K562 (cell line): ENCODE measurements around the gene PGGHG. TPM values are rescaled to one million over a fixed set of nuclear protein-coding genes. Genes with fewer than 3 reads are reported as not detected.
A peak's percentile ranks its signal among the peaks of the same experiment; 100 is the strongest.

Experiments used
- BRCA1 ChIP-seq, 2 experiments: fragments of 450-650 bp in 1 of 2; sonication (generic) in 1 of 2; formaldehyde crosslinking in 1 of 2; IDR thresholded peaks; 2 replicates each; pipeline versions ENCODE4 v1.5.0 to v1.6.1; 2017 to 2020; ENCODE audit warnings: mild to moderate bottlenecking in 1 of 2, missing genetic modification reagents in 1 of 2
- CHD2 ChIP-seq: IDR thresholded peaks from 2 replicates; pipeline ENCODE4 v1.6.1; 2011; ENCODE audit warnings: low read depth, low read length
- CTBP1 ChIP-seq: fragments of 450-650 bp; IDR thresholded peaks from 2 replicates; pipeline ENCODE4 v1.6.1; 2016; ENCODE audit warnings: borderline replicate concordance
- ETV5 ChIP-seq: sonication (generic); formaldehyde crosslinking; IDR thresholded peaks from 2 replicates; pipeline ENCODE4 v1.4.0; 2020; ENCODE audit warnings: low read depth, mild to moderate bottlenecking, missing genetic modification reagents
- POLR2AphosphoS5 ChIP-seq: IDR thresholded peaks from 2 replicates; pipeline ENCODE4 v1.6.1; 2011; ENCODE audit warnings: mild to moderate bottlenecking, low read depth, low read length, moderate library complexity; ENCODE audit not compliant: control insufficient read depth, insufficient read depth
- RBFOX2 ChIP-seq: fragments of 200-400 bp; formaldehyde crosslinking; IDR thresholded peaks from 2 replicates; pipeline ENCODE4 v1.6.1; 2017; ENCODE audit warnings: low read depth, mild to moderate bottlenecking, low read length, moderate library complexity
- ZNF551 ChIP-seq: fragments of 250-450 bp; sonication (Bioruptor Pico); IDR thresholded peaks from 2 replicates; pipeline ENCODE4 v1.5.0; 2021; ENCODE audit warnings: mild to moderate bottlenecking, moderate library complexity
- ZSCAN32 ChIP-seq: fragments of 450-650 bp; formaldehyde crosslinking; IDR thresholded peaks from 2 replicates; pipeline ENCODE4 v1.4.0; 2020; ENCODE audit warnings: mild to moderate bottlenecking, moderate library complexity
- polyA plus RNA-seq, 8 experiments: library from polyadenylated mRNA; depleted of rRNA in 4 of 8; stranded (reverse) in 5 of 8; unstranded in 3 of 8; fragments of >200 nt; fragmentation: Nextera tagmentation in 2 of 8; fragmentation: Illumina TruSeq in 1 of 8; extraction: Ambion mirVana in 2 of 8; extraction: Trizol in 1 of 8; gene quantifications; 2 replicates each; pipeline versions ENCODE4 v1.2.1 to v1.2.3, GENCODE V29; 2011 to 2014; ENCODE audit warnings: inconsistent platforms in 1 of 8, missing spikeins in 1 of 8
- total RNA-seq, 7 experiments: library from RNA; depleted of rRNA in 6 of 7; stranded (reverse); fragments of >200 nt in 6 of 7; fragmentation: Illumina TruSeq in 2 of 7; extraction: Trizol in 2 of 7; gene quantifications; 2 replicates each; pipeline versions ENCODE4 v1.2.1 to v1.2.3, GENCODE V29; 2011 to 2021; ENCODE audit warnings: low replicate concordance in 1 of 7
- TF ChIP-seq, protein P1 (sequence below): sonication (generic); formaldehyde crosslinking; IDR thresholded peaks from 2 replicates; pipeline ENCODE4 v1.8.0; 2022; ENCODE audit warnings: mild to moderate bottlenecking, missing genetic modification reagents
- TF ChIP-seq, protein P2 (sequence below): fragments of 450-650 bp; formaldehyde crosslinking; IDR thresholded peaks from 2 replicates; pipeline ENCODE4 v1.4.0; 2020; ENCODE audit warnings: mild to moderate bottlenecking, moderate library complexity

Gene PGGHG
- total and polyA plus RNA-seq, 9 of the 15 experiments (the other 6 are each of a cell fraction or from before 2014, with no cell fraction given), result 0.38 to 85.1 (median 18.1) TPM

DNA sequence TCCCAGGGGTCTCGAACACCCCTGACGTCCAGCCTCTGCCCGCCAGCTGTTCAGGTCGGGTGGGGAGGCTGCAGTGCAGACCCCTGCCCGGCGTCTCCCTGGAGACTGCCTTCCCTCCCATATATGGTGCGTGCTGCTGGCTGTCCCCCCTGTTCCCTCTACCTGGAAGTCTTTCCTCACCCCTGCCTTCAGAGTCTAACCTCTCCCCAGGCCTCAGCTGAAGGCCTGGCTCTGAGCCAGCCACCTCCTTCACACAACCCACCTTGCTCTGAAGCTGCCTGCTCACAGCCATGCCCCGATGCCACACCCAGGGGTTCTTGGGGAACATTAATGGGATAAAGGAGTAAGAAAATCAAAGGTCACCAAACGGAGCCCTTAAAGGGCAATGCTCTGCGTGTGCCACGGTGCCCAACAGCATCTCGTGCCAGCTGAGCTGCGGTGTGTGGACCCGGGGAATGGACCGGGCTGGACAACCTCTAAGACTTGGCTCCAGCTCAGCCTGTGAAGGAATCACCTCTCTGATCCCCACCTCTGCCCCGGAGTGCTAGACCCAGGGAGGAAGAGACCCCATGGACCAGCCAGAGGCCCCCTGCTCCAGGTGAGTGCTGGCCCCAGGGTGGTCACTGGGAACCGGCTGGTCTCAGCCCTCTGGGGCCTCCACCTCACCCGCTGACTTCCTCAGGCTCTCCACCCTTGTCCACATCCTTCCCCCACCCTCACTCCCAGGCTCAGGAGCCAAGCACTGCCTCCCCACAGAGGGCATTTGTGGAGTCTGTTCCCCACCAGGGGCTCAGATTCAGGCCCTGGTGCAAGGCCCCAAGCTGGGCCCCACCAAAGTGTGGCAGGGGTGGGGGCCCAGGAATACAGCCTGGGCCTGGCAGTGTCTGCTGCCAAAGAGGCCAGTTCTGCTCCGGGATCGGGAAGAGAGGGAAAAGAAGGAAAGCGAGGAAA is 10.7 kb upstream of the PGGHG start, which contains the start of gene NLRP6 (continued):
- TF ChIP-seq, protein P1, sequence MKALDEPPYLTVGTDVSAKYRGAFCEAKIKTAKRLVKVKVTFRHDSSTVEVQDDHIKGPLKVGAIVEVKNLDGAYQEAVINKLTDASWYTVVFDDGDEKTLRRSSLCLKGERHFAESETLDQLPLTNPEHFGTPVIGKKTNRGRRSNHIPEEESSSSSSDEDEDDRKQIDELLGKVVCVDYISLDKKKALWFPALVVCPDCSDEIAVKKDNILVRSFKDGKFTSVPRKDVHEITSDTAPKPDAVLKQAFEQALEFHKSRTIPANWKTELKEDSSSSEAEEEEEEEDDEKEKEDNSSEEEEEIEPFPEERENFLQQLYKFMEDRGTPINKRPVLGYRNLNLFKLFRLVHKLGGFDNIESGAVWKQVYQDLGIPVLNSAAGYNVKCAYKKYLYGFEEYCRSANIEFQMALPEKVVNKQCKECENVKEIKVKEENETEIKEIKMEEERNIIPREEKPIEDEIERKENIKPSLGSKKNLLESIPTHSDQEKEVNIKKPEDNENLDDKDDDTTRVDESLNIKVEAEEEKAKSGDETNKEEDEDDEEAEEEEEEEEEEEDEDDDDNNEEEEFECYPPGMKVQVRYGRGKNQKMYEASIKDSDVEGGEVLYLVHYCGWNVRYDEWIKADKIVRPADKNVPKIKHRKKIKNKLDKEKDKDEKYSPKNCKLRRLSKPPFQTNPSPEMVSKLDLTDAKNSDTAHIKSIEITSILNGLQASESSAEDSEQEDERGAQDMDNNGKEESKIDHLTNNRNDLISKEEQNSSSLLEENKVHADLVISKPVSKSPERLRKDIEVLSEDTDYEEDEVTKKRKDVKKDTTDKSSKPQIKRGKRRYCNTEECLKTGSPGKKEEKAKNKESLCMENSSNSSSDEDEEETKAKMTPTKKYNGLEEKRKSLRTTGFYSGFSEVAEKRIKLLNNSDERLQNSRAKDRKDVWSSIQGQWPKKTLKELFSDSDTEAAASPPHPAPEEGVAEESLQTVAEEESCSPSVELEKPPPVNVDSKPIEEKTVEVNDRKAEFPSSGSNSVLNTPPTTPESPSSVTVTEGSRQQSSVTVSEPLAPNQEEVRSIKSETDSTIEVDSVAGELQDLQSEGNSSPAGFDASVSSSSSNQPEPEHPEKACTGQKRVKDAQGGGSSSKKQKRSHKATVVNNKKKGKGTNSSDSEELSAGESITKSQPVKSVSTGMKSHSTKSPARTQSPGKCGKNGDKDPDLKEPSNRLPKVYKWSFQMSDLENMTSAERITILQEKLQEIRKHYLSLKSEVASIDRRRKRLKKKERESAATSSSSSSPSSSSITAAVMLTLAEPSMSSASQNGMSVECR, result no peak
- TF ChIP-seq CHD2 (no peak), POLR2AphosphoS5 (no peak), ZNF551 (CRISPR knock-in tag) (no peak), BRCA1 (IDR thresholded peaks at IDR 0.05) (no peak), BRCA1 (CRISPR knock-in tag; IDR thresholded peaks at IDR 0.05) (no peak), CTBP1 (0 out of 2 replicates have a peak, but pooled peaks have one; percentile 4), ETV5 (no peak), RBFOX2 (peak; percentile 52), ZSCAN32 (CRISPR knock-in tag) (0 out of 2 replicates have a peak, but pooled peaks have one; percentile 10)
- TF ChIP-seq, protein P2, sequence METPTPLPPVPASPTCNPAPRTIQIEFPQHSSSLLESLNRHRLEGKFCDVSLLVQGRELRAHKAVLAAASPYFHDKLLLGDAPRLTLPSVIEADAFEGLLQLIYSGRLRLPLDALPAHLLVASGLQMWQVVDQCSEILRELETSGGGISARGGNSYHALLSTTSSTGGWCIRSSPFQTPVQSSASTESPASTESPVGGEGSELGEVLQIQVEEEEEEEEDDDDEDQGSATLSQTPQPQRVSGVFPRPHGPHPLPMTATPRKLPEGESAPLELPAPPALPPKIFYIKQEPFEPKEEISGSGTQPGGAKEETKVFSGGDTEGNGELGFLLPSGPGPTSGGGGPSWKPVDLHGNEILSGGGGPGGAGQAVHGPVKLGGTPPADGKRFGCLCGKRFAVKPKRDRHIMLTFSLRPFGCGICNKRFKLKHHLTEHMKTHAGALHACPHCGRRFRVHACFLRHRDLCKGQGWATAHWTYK (CRISPR knock-in tag), result 0 out of 2 replicates have a peak, but pooled peaks have one; percentile 63
